ENCODE measurements around the gene GRK6. TPM values are rescaled to one million over a fixed set of nuclear protein-coding genes. Genes with fewer than 3 reads are reported as not detected.

The GRK6 gene
- total and polyA plus RNA-seq, 8 donors: 7.2 to 14.5 (median 11.4) TPM

GRCh38 chr5:177387405-177387804 is 39.1 kb upstream of the GRK6 start:
- Histone ChIP-seq H3K4me1 (no peaks in the 10 kb centered on the region), H3K9me3 (no peaks in the 10 kb centered on the region), H3K27me3 (no peaks in the 10 kb centered on the region), H3K4me3 (no peak overlapping the region), H3K36me3 (no peaks in the 10 kb centered on the region), H3K27ac (no peak overlapping the region)
- FAIRE-seq (no peak), DNase-seq (no peak), ATAC-seq (no peak)
- intact Hi-C loops (cut with DNase I): loop anchor here in 1 of 3 donors (10.0 kb wide), 1 partner anchor 73 kb away; the partner anchor contains the start of gene MXD3
- no peak for TF ChIP-seq CTCF (IDR thresholded peaks at IDR 0.05)
- WGBS, 2 donors: 66 to 67% methylated on average over 14 of the region's 14 CpGs

- H3K27me3 ChIP-seq: no peaks in the 10 kb centered on the region
- ATAC-seq: no peak
- H3K27ac ChIP-seq: no peak overlapping the region
- DNase-seq: no peak
- intact Hi-C loops (cut with DNase I): loop anchor here in 1 of 3 donors (10.0 kb wide), 1 partner anchor 74 kb away; the partner anchor contains the start of gene MXD3
- H3K4me1 ChIP-seq: no peaks in the 10 kb centered on the region
- no peaks in the 10 kb centered on the region for H3K9me3 ChIP-seq
- TF ChIP-seq CTCF (IDR thresholded peaks at IDR 0.05): no peak
- 83 to 91% methylated on average over 10 of the region's 10 CpGs for WGBS, 2 donors
- no peak overlapping the region for H3K4me3 ChIP-seq
- no peaks in the 10 kb centered on the region for H3K36me3 ChIP-seq
- FAIRE-seq: no peak
Observed at GRCh38 chr5:177388521-177389052, 37.9 kb upstream of the GRK6 start.

- WGBS, 2 donors: 60 to 62% methylated on average over 21 of the region's 21 CpGs
- TF ChIP-seq CTCF (IDR thresholded peaks at IDR 0.05): no peak
Observed at GRCh38 chr5:177389241-177390169, 37.0 kb upstream of the GRK6 start.

GRCh38 chr5:177390363-177391300 is 35.8 kb upstream of the GRK6 start:
- FAIRE-seq: no peak

More at GRCh38 chr5:177389241-177390169, 37.0 kb upstream of the GRK6 start:
- DNase-seq: no peak
- no peaks in the 10 kb centered on the region for H3K4me1 ChIP-seq
- no peaks in the 10 kb centered on the region for H3K36me3 ChIP-seq
- intact Hi-C loops (cut with DNase I): loop anchor here in 2 of 3 donors (5.0 to 10.0 kb wide), 3 partner anchors 63 to 113 kb away; partner anchors contain the start of gene MXD3 (in 1 of the 2)
- ATAC-seq: peak in 2 of 4 donors; percentile 41 to 60
- no peaks in the 10 kb centered on the region for H3K9me3 ChIP-seq
- no peak for FAIRE-seq
- H3K4me3 ChIP-seq: no peak overlapping the region
- peak overlapping the region in 1 of 4 donors; percentile 8 for H3K27ac ChIP-seq
- no peaks in the 10 kb centered on the region for H3K27me3 ChIP-seq

More at GRCh38 chr5:177390363-177391300, 35.8 kb upstream of the GRK6 start:
- H3K27ac ChIP-seq: no peak overlapping the region
- H3K4me3 ChIP-seq: no peak overlapping the region
- peak; percentile 95 to 99 (median 98) for TF ChIP-seq CTCF (IDR thresholded peaks at IDR 0.05)
- H3K27me3 ChIP-seq: no peaks in the 10 kb centered on the region
- H3K4me1 ChIP-seq: no peaks in the 10 kb centered on the region
- H3K9me3 ChIP-seq: no peaks in the 10 kb centered on the region
- intact Hi-C loops (cut with DNase I): loop anchor here in 2 of 3 donors (5.0 kb wide), 2 partner anchors 62 to 112 kb away; no protein-coding TSS in a partner anchor
- no peaks in the 10 kb centered on the region for H3K36me3 ChIP-seq
- DNase-seq (peak; percentile 77 to 92 (median 86)), ATAC-seq (peak; percentile 90 to 97 (median 95))
- 22 to 26% methylated on average over 13 of the region's 13 CpGs for WGBS, 2 donors
